HEK293 (cell line): ENCODE data around the gene SYTL2.

Experiments
- CTCF ChIA-PET: fragments of 350-600 bp; formaldehyde crosslinking; extraction: SDS; loops from one replicate; lab custom pipeline; 2021; ENCODE audit warnings: antibody characterized with exemption; lab: Yijun Ruan, JAX
- POLR2A ChIA-PET: fragments of 300-600 bp; formaldehyde crosslinking; extraction: SDS; loops from one replicate; lab custom pipeline; 2020; ENCODE audit warnings: antibody characterized with exemption, inconsistent platforms; lab: Yijun Ruan, JAX
- H3K27ac ChIP-seq: fragments of 200-500 bp; sonication (Bioruptor generic); 2 replicates; pipeline ENCODE4 v1.5.1; 2014; ENCODE audit warnings: low read depth, low read length, control low read depth, inconsistent platforms; ENCODE audit errors: extremely low read depth
- H3K36me3 ChIP-seq, 2 experiments: fragments of 200-500 bp in 1 of 2; sonication (Bioruptor generic) in 1 of 2; 1 replicate in 1 of 2; 2 replicates in 1 of 2; pipeline ENCODE4 v1.5.1; 2014 to 2017; ENCODE audit warnings: inconsistent platforms in 2 of 2, low read length in 2 of 2; ENCODE audit not compliant: control insufficient read depth in 2 of 2, insufficient read depth in 1 of 2
- H3K4me1 ChIP-seq: fragments of 200-500 bp; sonication (Bioruptor generic); 2 replicates; pipeline ENCODE4 v1.5.1; 2014; ENCODE audit warnings: mild to moderate bottlenecking, low read length, inconsistent platforms; ENCODE audit not compliant: control insufficient read depth, insufficient read depth
- H3K4me3 ChIP-seq: 2 replicates; pipeline ENCODE4 v1.5.1; 2011; ENCODE audit warnings: low read depth, mild to moderate bottlenecking, control low read depth, low read length, moderate library complexity
- H3K9me3 ChIP-seq: fragments of 200-500 bp; sonication (Bioruptor generic); 2 replicates; pipeline ENCODE4 v1.5.1; 2014; ENCODE audit warnings: low read depth, low read length, inconsistent platforms; ENCODE audit not compliant: control insufficient read depth, insufficient read depth
- HOXC10 ChIP-seq: sonication (generic); formaldehyde crosslinking; IDR thresholded peaks from 2 replicates; pipeline ENCODE4 v1.8.1; 2023; ENCODE audit warnings: mild to moderate bottlenecking, missing genetic modification reagents
- KLF8 ChIP-seq: fragments of 450-650 bp; formaldehyde crosslinking; IDR thresholded peaks from 2 replicates; pipeline ENCODE4 v1.5.1; 2016; ENCODE audit warnings: missing biosample characterization, missing genetic modification characterization
- PATZ1 ChIP-seq: fragments of 450-650 bp; formaldehyde crosslinking; IDR thresholded peaks from 2 replicates; pipeline ENCODE4 v1.5.1; 2016; ENCODE audit warnings: missing biosample characterization, missing genetic modification characterization
- TRIM28 ChIP-seq: IDR thresholded peaks from 2 replicates; pipeline ENCODE4 v1.6.1; 2011; ENCODE audit warnings: low read length, control low read depth, borderline replicate concordance
- ZBTB26 ChIP-seq: fragments of 450-650 bp; formaldehyde crosslinking; optimal IDR thresholded peaks from 2 replicates; pipeline ENCODE3; 2016; ENCODE audit warnings: missing biosample characterization, mild to moderate bottlenecking, missing genetic modification characterization
- ZEB2 ChIP-seq: fragments of 450-650 bp; formaldehyde crosslinking; IDR thresholded peaks from 2 replicates; pipeline ENCODE4 v1.5.1; 2016; ENCODE audit warnings: missing biosample characterization, missing genetic modification characterization
- ZFP37 ChIP-seq: fragments of 450-650 bp; formaldehyde crosslinking; IDR thresholded peaks from 2 replicates; pipeline ENCODE4 v1.5.1; 2016; ENCODE audit warnings: missing biosample characterization, missing genetic modification characterization
- ZNF138 ChIP-seq: fragments of 450-650 bp; formaldehyde crosslinking; IDR thresholded peaks from 2 replicates; pipeline ENCODE4 v1.5.1; 2016; ENCODE audit warnings: missing biosample characterization, missing genetic modification characterization, borderline replicate concordance
- ZNF324 ChIP-seq: fragments of 450-650 bp; formaldehyde crosslinking; IDR thresholded peaks from 2 replicates; pipeline ENCODE4 v1.5.1; 2016; ENCODE audit warnings: missing biosample characterization, missing genetic modification characterization
- ZNF398 ChIP-seq: fragments of 450-650 bp; formaldehyde crosslinking; IDR thresholded peaks from 2 replicates; pipeline ENCODE4 v1.5.1; 2017; ENCODE audit warnings: missing biosample characterization, missing genetic modification characterization
- ZNF514 ChIP-seq: fragments of 450-650 bp; formaldehyde crosslinking; IDR thresholded peaks from 2 replicates; pipeline ENCODE4 v1.5.1; 2016; ENCODE audit warnings: missing biosample characterization, missing genetic modification characterization
- ZNF639 ChIP-seq: fragments of 450-650 bp; formaldehyde crosslinking; IDR thresholded peaks from 2 replicates; pipeline ENCODE4 v1.5.1; 2016; ENCODE audit warnings: missing biosample characterization, missing genetic modification characterization
- ZNF645 ChIP-seq: fragments of 450-650 bp; formaldehyde crosslinking; IDR thresholded peaks from 2 replicates; pipeline ENCODE4; 2016; ENCODE audit warnings: missing biosample characterization, missing genetic modification characterization
- ZNF670 ChIP-seq: fragments of 450-650 bp; formaldehyde crosslinking; IDR thresholded peaks from 2 replicates; pipeline ENCODE4 v1.5.1; 2016; ENCODE audit warnings: missing biosample characterization, missing genetic modification characterization, low read depth
- ZNF707 ChIP-seq: fragments of 450-650 bp; formaldehyde crosslinking; IDR thresholded peaks from 2 replicates; pipeline ENCODE4 v1.5.1; 2016; ENCODE audit warnings: missing biosample characterization, missing genetic modification characterization
- ZNF768 ChIP-seq: fragments of 450-650 bp; formaldehyde crosslinking; IDR thresholded peaks from 2 replicates; pipeline ENCODE4 v1.5.1; 2018; ENCODE audit warnings: missing biosample characterization, mild to moderate bottlenecking, missing genetic modification characterization
- ZNF777 ChIP-seq: fragments of 450-650 bp; formaldehyde crosslinking; IDR thresholded peaks from 2 replicates; pipeline ENCODE4 v1.5.1; 2017; ENCODE audit warnings: missing biosample characterization, missing genetic modification characterization, borderline replicate concordance
- ZNF791 ChIP-seq: fragments of 450-650 bp; formaldehyde crosslinking; IDR thresholded peaks from 2 replicates; pipeline ENCODE4 v1.5.1; 2016; ENCODE audit warnings: missing biosample characterization, missing genetic modification characterization
- ZNF792 ChIP-seq: fragments of 450-650 bp; formaldehyde crosslinking; IDR thresholded peaks from 2 replicates; pipeline ENCODE4 v1.5.1; 2016; ENCODE audit warnings: missing biosample characterization, missing genetic modification characterization
- ZNF830 ChIP-seq: fragments of 450-650 bp; IDR thresholded peaks from 2 replicates; pipeline ENCODE4 v1.5.0; 2018; ENCODE audit warnings: missing biosample characterization, missing genetic modification characterization, low read depth, mild to moderate bottlenecking, moderate library complexity
- ZSCAN30 ChIP-seq: fragments of 450-650 bp; IDR thresholded peaks from 2 replicates; pipeline ENCODE4 v1.5.1; 2018; ENCODE audit warnings: missing biosample characterization, mild to moderate bottlenecking, missing genetic modification characterization, moderate library complexity

The SYTL2 gene

DNA sequence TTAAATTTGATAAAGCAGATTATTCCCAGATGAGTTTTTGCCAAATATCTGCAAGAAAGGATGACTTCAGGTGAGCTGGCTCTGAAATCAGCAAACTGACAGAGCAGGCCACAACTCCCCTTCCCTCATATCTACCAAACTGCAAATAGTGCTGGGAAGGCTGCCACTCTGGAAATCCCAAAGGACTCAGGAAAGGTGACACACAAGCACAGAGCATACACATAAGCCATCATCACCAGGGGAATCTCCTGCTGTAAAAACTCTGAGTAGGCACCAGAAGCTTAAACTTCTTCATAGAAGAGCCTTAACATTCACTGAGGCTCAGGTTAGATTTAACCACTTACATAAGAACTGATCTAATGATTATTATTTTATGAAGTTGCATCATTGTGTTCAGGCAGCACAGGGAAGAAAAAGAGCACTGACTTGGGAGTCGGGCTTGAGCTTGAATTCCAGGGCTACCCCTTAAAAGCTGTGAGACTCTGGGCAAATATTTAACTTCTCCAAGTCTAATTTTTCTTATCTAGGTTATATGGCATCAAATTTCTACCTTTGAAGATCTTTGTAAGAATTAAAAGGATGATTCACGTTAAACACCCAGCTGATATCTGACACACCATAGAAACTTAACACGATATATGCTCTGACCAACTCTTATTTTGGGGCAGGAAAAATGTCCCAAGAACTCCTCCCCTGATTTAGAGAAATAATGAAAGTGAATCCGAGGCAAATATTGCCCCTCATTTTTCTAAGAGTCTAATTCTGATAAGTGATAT lies 15.0 kb downstream of the SYTL2 start:
- H3K4me3 ChIP-seq, result no peak overlapping the region
- H3K9me3 ChIP-seq, result no peaks in the 10 kb centered on the region
- H3K4me1 ChIP-seq, result no peaks in the 10 kb centered on the region
- CTCF ChIA-PET, result interaction anchor here (0.5 to 2.7 kb wide), 2 partner anchors 14 to 43 kb away, joined by 4 to 12 read pairs; partner anchors contain the start of gene SYTL2
- no peak overlapping the region for H3K27ac ChIP-seq
- POLR2A ChIA-PET, result interaction anchor here (1.3 to 1.6 kb wide), 2 partner anchors 13 to 33 kb away, joined by 5 read pairs; no protein-coding TSS in a partner anchor
- TF ChIP-seq ZBTB26 (tag by site-specific recombination) (no peak), ZFP37 (no peak), ZNF830 (tag by site-specific recombination) (no peak), ZNF670 (tag by site-specific recombination) (no peak), HOXC10 (CRISPR knock-in tag) (no peak), ZNF398 (tag by site-specific recombination) (no peak)
- TF ChIP-seq, all 188 proteins: peak for 0
- no peaks in the 10 kb centered on the region for H3K36me3 ChIP-seq

- Histone ChIP-seq H3K36me3 (no peaks in the 10 kb centered on the region), H3K4me1 (no peaks in the 10 kb centered on the region), H3K27ac (no peak overlapping the region), H3K4me3 (no peak overlapping the region), H3K9me3 (no peaks in the 10 kb centered on the region)
- ChIA-PET CTCF (interaction anchor here (0.7 kb wide), 1 partner anchor 18 kb away, joined by 3 read pairs; no protein-coding TSS in a partner anchor), POLR2A (no interaction called here)
- TF ChIP-seq ZNF514 (tag by site-specific recombination), result no peak
- no peak for TF ChIP-seq ZNF777 (tag by site-specific recombination)
- TF ChIP-seq ZNF707 (tag by site-specific recombination), result no peak
- no peak for TF ChIP-seq ZNF639
These were observed 19.4 kb downstream of the SYTL2 start for GRCh38 chr11:85791409-85791990.

- no peak overlapping the region for H3K27ac ChIP-seq
These were observed 22.9 kb downstream of the SYTL2 start for GRCh38 chr11:85787809-85788760.

More at GRCh38 chr11:85787809-85788760, 22.9 kb downstream of the SYTL2 start:
- CTCF ChIA-PET, result interaction anchor here (0.6 kb wide), 1 partner anchor 42 kb away, joined by 3 read pairs; no protein-coding TSS in a partner anchor
- POLR2A ChIA-PET, result no interaction called here
- H3K4me3 ChIP-seq, result no peak overlapping the region
- TF ChIP-seq TRIM28 (no peak), ZNF792 (tag by site-specific recombination) (no peak), KLF8 (no peak), ZNF768 (tag by site-specific recombination) (no peak), ZNF138 (no peak), ZEB2 (tag by site-specific recombination) (no peak), PATZ1 (tag by site-specific recombination) (no peak), ZNF324 (tag by site-specific recombination) (no peak), ZSCAN30 (tag by site-specific recombination) (no peak), ZNF645 (tag by site-specific recombination) (no peak), ZNF791 (tag by site-specific recombination) (no peak)
- TF ChIP-seq, all 188 proteins: peak for 0
- Histone ChIP-seq H3K36me3 (no peaks in the 10 kb centered on the region), H3K9me3 (no peaks in the 10 kb centered on the region), H3K4me1 (no peaks in the 10 kb centered on the region)
